SK-N-SH treated with all-trans-retinoic acid at 6 μM for 48 hours (cell line): Measurements from ENCODE around the gene CHSY3.

Experiments
- ATAC-seq: fragments of 200-7000 bp; cut with Tn5 transposase; 3 replicates; pipeline ENCODE4 v1.9.1; 2020; ENCODE audit warnings: mild to moderate bottlenecking, moderate library complexity
- ARNTL ChIP-seq: fragments of 450-650 bp; formaldehyde crosslinking; IDR thresholded peaks from 2 replicates; pipeline ENCODE4 v1.5.0; 2020; ENCODE audit warnings: low read depth, mild to moderate bottlenecking, moderate library complexity, borderline replicate concordance
- BACH2 ChIP-seq: fragments of 250-450 bp; sonication (Bioruptor Pico); IDR thresholded peaks from 2 replicates; pipeline ENCODE4 v1.9.0; 2021; ENCODE audit warnings: mild to moderate bottlenecking, borderline replicate concordance
- CSDC2 ChIP-seq: fragments of 250-450 bp; sonication (Bioruptor Pico); IDR thresholded peaks from 2 replicates; pipeline ENCODE4 v1.5.0; 2020; ENCODE audit warnings: mild to moderate bottlenecking, moderate library complexity
- GLIS3 ChIP-seq: fragments of 250-450 bp; sonication (Bioruptor Pico); IDR thresholded peaks from 2 replicates; pipeline ENCODE4 v1.5.0; 2020; ENCODE audit warnings: mild to moderate bottlenecking, moderate library complexity
- ISL1 ChIP-seq: fragments of 250-450 bp; sonication (Bioruptor Pico); IDR thresholded peaks from 2 replicates; pipeline ENCODE4 v2.1.2; 2022; ENCODE audit warnings: mild to moderate bottlenecking, moderate library complexity
- OSR1 ChIP-seq: fragments of 250-450 bp; sonication (Bioruptor Pico); IDR thresholded peaks from 2 replicates; pipeline ENCODE4 v1.8.0; 2022; ENCODE audit warnings: moderate library complexity, mild to moderate bottlenecking, inconsistent platforms
- POU6F1 ChIP-seq: fragments of 250-450 bp; sonication (Bioruptor Pico); IDR thresholded peaks from 2 replicates; pipeline ENCODE4 v1.8.0; 2021; ENCODE audit warnings: low read depth, mild to moderate bottlenecking, moderate library complexity, borderline replicate concordance
- PPARA ChIP-seq: fragments of 250-450 bp; sonication (Bioruptor Pico); IDR thresholded peaks from 2 replicates; pipeline ENCODE4 v1.5.0; 2020; ENCODE audit warnings: mild to moderate bottlenecking, borderline replicate concordance
- RARB ChIP-seq: fragments of 250-450 bp; sonication (Bioruptor Pico); IDR thresholded peaks from 2 replicates; pipeline ENCODE4 v1.8.0; 2021; ENCODE audit warnings: mild to moderate bottlenecking, moderate library complexity
- SNAI2 ChIP-seq: fragments of 250-450 bp; sonication (Bioruptor Pico); IDR thresholded peaks from 2 replicates; pipeline ENCODE4 v1.5.0; 2020; ENCODE audit warnings: mild to moderate bottlenecking, moderate library complexity
- TCF4 ChIP-seq: fragments of 250-450 bp; sonication (Bioruptor Pico); IDR thresholded peaks from 2 replicates; pipeline ENCODE4 v1.8.0; 2021; ENCODE audit warnings: mild to moderate bottlenecking, moderate library complexity, borderline replicate concordance
- TOX ChIP-seq: fragments of 250-450 bp; sonication (Bioruptor Pico); IDR thresholded peaks from 2 replicates; pipeline ENCODE4 v1.8.0; 2021; ENCODE audit warnings: mild to moderate bottlenecking, moderate library complexity, borderline replicate concordance
- TSHZ2 ChIP-seq: fragments of 250-450 bp; sonication (Bioruptor Pico); IDR thresholded peaks from 2 replicates; pipeline ENCODE4 v1.5.0; 2020; ENCODE audit warnings: mild to moderate bottlenecking, moderate library complexity
- ZC3H10 ChIP-seq: fragments of 250-450 bp; sonication (Bioruptor Pico); IDR thresholded peaks from 2 replicates; pipeline ENCODE4 v1.5.1; 2021; ENCODE audit warnings: mild to moderate bottlenecking, moderate library complexity
- ZFP3 ChIP-seq: fragments of 250-450 bp; sonication (Bioruptor Pico); IDR thresholded peaks from 2 replicates; pipeline ENCODE4 v1.5.0; 2020; ENCODE audit warnings: mild to moderate bottlenecking, moderate library complexity
- ZFP30 ChIP-seq: fragments of 450-650 bp; formaldehyde crosslinking; IDR thresholded peaks from 2 replicates; pipeline ENCODE4 v1.5.0; 2022; ENCODE audit warnings: mild to moderate bottlenecking, moderate library complexity
- ZNF565 ChIP-seq: fragments of 450-650 bp; formaldehyde crosslinking; conservative IDR thresholded peaks from 2 replicates; pipeline ENCODE4 v1.5.0; 2020; ENCODE audit warnings: low read depth, mild to moderate bottlenecking, moderate library complexity
- ZNF70 ChIP-seq: fragments of 450-650 bp; formaldehyde crosslinking; IDR thresholded peaks from 2 replicates; pipeline ENCODE4 v1.5.0; 2020; ENCODE audit warnings: mild to moderate bottlenecking, moderate library complexity
- ZNF8 ChIP-seq: fragments of 450-650 bp; formaldehyde crosslinking; IDR thresholded peaks from 2 replicates; pipeline ENCODE4 v1.5.0; 2020; ENCODE audit warnings: mild to moderate bottlenecking, moderate library complexity
- TF ChIP-seq, protein P1 (sequence below): fragments of 250-450 bp; sonication (Bioruptor Pico); IDR thresholded peaks from 2 replicates; pipeline ENCODE4 v1.8.0; 2020; ENCODE audit warnings: mild to moderate bottlenecking, moderate library complexity, borderline replicate concordance
- TF ChIP-seq, protein P2 (sequence below): fragments of 250-450 bp; sonication (Bioruptor Pico); IDR thresholded peaks from 2 replicates; pipeline ENCODE4 v1.5.1; 2021; ENCODE audit warnings: mild to moderate bottlenecking, moderate library complexity

The CHSY3 gene

GRCh38 chr5:130116972-130117371 lies 212.7 kb downstream of the CHSY3 start:
- ATAC-seq, result no peak
- TF ChIP-seq GLIS3 (CRISPR knock-in tag) (no peak), SNAI2 (CRISPR knock-in tag) (no peak), TOX (no peak), PPARA (CRISPR knock-in tag) (no peak), ZFP30 (CRISPR knock-in tag) (no peak), RARB (CRISPR knock-in tag) (no peak), ZC3H10 (CRISPR knock-in tag) (no peak), ARNTL (CRISPR knock-in tag) (no peak), CSDC2 (CRISPR knock-in tag) (no peak)
- TF ChIP-seq, protein P1, sequence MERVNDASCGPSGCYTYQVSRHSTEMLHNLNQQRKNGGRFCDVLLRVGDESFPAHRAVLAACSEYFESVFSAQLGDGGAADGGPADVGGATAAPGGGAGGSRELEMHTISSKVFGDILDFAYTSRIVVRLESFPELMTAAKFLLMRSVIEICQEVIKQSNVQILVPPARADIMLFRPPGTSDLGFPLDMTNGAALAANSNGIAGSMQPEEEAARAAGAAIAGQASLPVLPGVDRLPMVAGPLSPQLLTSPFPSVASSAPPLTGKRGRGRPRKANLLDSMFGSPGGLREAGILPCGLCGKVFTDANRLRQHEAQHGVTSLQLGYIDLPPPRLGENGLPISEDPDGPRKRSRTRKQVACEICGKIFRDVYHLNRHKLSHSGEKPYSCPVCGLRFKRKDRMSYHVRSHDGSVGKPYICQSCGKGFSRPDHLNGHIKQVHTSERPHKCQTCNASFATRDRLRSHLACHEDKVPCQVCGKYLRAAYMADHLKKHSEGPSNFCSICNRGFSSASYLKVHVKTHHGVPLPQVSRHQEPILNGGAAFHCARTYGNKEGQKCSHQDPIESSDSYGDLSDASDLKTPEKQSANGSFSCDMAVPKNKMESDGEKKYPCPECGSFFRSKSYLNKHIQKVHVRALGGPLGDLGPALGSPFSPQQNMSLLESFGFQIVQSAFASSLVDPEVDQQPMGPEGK (CRISPR knock-in tag), result no peak
- TF ChIP-seq, protein P2, sequence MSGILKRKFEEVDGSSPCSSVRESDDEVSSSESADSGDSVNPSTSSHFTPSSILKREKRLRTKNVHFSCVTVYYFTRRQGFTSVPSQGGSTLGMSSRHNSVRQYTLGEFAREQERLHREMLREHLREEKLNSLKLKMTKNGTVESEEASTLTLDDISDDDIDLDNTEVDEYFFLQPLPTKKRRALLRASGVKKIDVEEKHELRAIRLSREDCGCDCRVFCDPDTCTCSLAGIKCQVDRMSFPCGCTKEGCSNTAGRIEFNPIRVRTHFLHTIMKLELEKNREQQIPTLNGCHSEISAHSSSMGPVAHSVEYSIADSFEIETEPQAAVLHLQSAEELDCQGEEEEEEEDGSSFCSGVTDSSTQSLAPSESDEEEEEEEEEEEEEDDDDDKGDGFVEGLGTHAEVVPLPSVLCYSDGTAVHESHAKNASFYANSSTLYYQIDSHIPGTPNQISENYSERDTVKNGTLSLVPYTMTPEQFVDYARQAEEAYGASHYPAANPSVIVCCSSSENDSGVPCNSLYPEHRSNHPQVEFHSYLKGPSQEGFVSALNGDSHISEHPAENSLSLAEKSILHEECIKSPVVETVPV (CRISPR knock-in tag), result no peak

DNA sequence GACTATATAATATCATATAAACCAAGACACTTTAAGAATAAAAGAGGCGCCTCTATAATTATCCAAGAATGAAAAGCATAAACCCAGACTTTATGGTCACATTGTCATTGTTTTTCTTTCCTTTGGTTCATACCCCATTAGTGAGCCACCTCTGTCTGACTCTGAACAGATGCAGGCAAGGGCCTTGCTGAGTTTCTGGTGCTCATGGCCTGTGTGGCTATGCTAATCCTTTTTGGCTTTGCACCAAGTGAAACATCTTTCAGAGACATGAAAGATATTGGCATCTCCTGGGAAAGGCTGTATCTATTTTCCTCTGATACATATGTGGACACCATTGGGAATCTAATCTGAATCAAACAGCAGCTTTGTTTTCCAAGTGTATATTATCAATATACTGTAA lies 222.5 kb downstream of the CHSY3 start:
- no peak for TF ChIP-seq TSHZ2 (CRISPR knock-in tag)
- TF ChIP-seq ISL1 (CRISPR knock-in tag), result no peak
- TF ChIP-seq, protein P2 (CRISPR knock-in tag), result no peak
- no peak for TF ChIP-seq ZNF565 (CRISPR knock-in tag)
- no peak for TF ChIP-seq POU6F1 (CRISPR knock-in tag)
- no peak for TF ChIP-seq OSR1 (CRISPR knock-in tag)
- ATAC-seq, result no peak

GRCh38 chr5:130135506-130135905 lies 231.2 kb downstream of the CHSY3 start:
- ATAC-seq, result no peak
- no peak for TF ChIP-seq BACH2
- TF ChIP-seq ZNF70 (CRISPR knock-in tag), result no peak
- TF ChIP-seq ZNF8, result no peak
- TF ChIP-seq, protein P1 (CRISPR knock-in tag), result no peak
- no peak for TF ChIP-seq ZC3H10 (CRISPR knock-in tag)
- TF ChIP-seq, protein P2 (CRISPR knock-in tag), result no peak
- TF ChIP-seq ZFP3 (CRISPR knock-in tag), result no peak
- no peak for TF ChIP-seq ISL1 (CRISPR knock-in tag)
- no peak for TF ChIP-seq RARB (CRISPR knock-in tag)
- no peak for TF ChIP-seq ZNF565 (CRISPR knock-in tag)
- no peak for TF ChIP-seq TCF4 (CRISPR knock-in tag)
- no peak for TF ChIP-seq POU6F1 (CRISPR knock-in tag)
